PFSK-1 (cell line): ENCODE measurements around the gene DUOX1.

Experiments
- FOXP2 ChIP-seq: optimal IDR thresholded peaks from 2 replicates; pipeline ENCODE3; 2011; ENCODE audit warnings: borderline replicate concordance, control low read depth, inconsistent platforms; ENCODE audit not compliant: insufficient read depth; ENCODE audit errors: extremely low read length, extremely low read depth
- POLR2AphosphoS5 ChIP-seq: IDR thresholded peaks from 2 replicates; pipeline ENCODE4 v1.6.1; 2012; ENCODE audit warnings: low read depth, mild to moderate bottlenecking, control low read depth, low read length, moderate library complexity
- REST ChIP-seq, 2 experiments: IDR thresholded peaks; 2 replicates each; pipeline versions ENCODE4 v1.6.1 to v1.8.0; 2011 to 2012; ENCODE audit warnings: low read depth in 2 of 2, low read length in 2 of 2, control low read depth in 1 of 2, inconsistent platforms in 1 of 2, mild to moderate bottlenecking in 1 of 2, moderate library complexity in 1 of 2; ENCODE audit not compliant: insufficient read depth in 1 of 2
- SIN3A ChIP-seq: IDR thresholded peaks from 2 replicates; pipeline ENCODE4 v1.6.1; 2012; ENCODE audit warnings: mild to moderate bottlenecking, low read length, moderate library complexity, borderline replicate concordance; ENCODE audit not compliant: insufficient read depth
- TAF1 ChIP-seq: IDR thresholded peaks from 2 replicates; pipeline ENCODE4 v1.6.1; 2012; ENCODE audit warnings: low read length, control low read depth, borderline replicate concordance; ENCODE audit not compliant: insufficient read depth

The DUOX1 gene

GRCh38 chr15:45120081-45120972 is 9.5 kb upstream of the DUOX1 start:
- TF ChIP-seq SIN3A (no peak), TAF1 (no peak), FOXP2 (no peak), REST (IDR thresholded peaks at IDR 0.05; ENCODE audit: insufficient read depth in 1 of 2, low read depth in 2 of 2, low read length in 2 of 2) (no peak), POLR2AphosphoS5 (no peak)

GRCh38 chr15:45121020-45121419 is 8.8 kb upstream of the DUOX1 start:
- no peak for TF ChIP-seq FOXP2
- TF ChIP-seq POLR2AphosphoS5: no peak
- no peak for TF ChIP-seq SIN3A
- no peak for TF ChIP-seq TAF1
- TF ChIP-seq REST (IDR thresholded peaks at IDR 0.05; ENCODE audit: insufficient read depth in 1 of 2, low read depth in 2 of 2, low read length in 2 of 2): no peak

- TF ChIP-seq SIN3A (no peak), TAF1 (no peak), POLR2AphosphoS5 (no peak), FOXP2 (no peak), REST (IDR thresholded peaks at IDR 0.05; ENCODE audit: insufficient read depth in 1 of 2, low read depth in 2 of 2, low read length in 2 of 2) (no peak)
Observed at GRCh38 chr15:45121706-45122417, 7.9 kb upstream of the DUOX1 start.

GRCh38 chr15:45122719-45123118 is 7.1 kb upstream of the DUOX1 start:
- TF ChIP-seq POLR2AphosphoS5 (no peak), SIN3A (no peak), FOXP2 (no peak), REST (IDR thresholded peaks at IDR 0.05; ENCODE audit: insufficient read depth in 1 of 2, low read depth in 2 of 2, low read length in 2 of 2) (no peak), TAF1 (no peak)
